Measurements from ENCODE around the gene HEPHL1.

HEPHL1 gene

DNA sequence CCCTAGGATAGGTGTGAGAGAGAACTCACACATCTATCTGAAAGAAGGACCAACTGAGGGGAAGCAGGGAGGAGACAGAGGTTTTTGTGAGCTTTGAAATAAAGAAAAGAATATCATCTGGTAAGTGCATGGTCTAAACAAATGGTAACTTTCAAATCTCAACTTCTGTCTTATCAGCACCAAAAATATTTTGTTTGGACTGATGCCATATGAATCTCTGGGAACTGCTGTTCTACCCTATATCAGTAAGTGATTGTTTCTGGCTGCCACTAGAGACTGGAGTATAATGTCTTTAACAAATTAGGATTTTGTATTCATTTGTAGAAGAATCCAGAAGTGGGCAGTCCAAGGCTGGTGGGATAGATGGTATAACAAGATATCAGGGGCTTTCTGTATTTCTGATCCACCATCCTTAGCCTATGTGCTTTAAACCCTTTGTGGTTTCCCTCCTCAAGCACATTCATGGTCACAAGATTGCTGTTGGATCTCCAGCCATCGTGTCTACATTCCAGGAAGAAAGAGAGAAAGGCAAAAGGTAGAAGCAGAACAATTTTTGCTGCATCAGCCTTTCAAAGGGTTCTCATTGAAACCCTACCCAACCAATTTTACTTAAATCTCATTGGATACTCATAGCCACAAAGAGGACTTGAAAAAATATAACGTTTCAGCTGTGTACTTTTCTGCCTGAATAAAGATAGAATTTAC is 4.7 kb downstream of the HEPHL1 start:
- DNase-seq: no peak

DNA sequence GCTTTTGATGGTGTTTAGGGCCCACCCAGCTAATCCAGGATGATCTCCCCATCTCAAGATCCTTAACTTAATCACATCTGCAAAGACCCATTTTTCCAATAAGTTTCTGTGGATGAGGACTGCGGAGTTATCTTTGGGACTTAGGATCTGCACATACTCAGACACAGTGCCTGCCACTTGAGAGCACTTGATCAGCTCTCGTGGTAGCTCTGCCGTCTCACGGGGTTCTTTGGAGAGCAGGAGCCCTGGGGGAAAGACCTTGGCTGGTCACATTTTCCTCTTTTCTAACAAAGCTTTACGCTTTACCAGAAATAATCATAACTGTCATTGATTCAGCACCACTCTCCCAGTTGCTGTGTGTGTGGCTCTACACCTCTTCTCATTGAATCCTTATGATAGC is 6.1 kb downstream of the HEPHL1 start:
- no peak for DNase-seq

- DNase-seq: no peak
Measured at GRCh38 chr11:94028436-94028835, 7.3 kb downstream of the HEPHL1 start.

DNA sequence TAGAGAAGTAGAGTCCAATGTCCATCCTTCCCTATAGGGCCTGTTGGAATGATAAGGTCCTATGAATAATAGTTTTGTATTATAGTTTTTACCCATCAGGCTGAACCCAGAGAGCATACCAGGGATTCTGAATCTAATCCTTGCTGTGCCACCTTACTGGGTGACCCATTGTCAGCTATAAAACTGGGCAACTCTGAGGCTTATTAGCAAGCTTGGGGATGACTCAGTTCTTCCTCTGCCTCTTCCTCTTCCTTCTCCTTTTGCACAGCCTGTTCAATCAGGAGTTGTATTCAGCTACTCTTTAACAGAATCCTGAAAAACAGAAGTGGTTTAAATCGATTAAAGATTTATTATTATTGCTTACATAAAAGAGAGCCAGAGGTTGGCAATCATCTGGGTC is 8.9 kb downstream of the HEPHL1 start:
- no peak for DNase-seq

- DNase-seq: no peak
Measured at GRCh38 chr11:94031625-94032024, 10.5 kb downstream of the HEPHL1 start.

- no peak for DNase-seq
Measured at GRCh38 chr11:94032066-94032465, 10.9 kb downstream of the HEPHL1 start.

- no peak for DNase-seq
Measured at GRCh38 chr11:94032725-94033124, 11.6 kb downstream of the HEPHL1 start.

GRCh38 chr11:94034207-94034606 is 13.1 kb downstream of the HEPHL1 start:
- DNase-seq: no peak

- no peak for DNase-seq
Measured at GRCh38 chr11:94036096-94036495, 14.9 kb downstream of the HEPHL1 start.

- DNase-seq: no peak
Measured at GRCh38 chr11:94043241-94043640, 22.1 kb downstream of the HEPHL1 start.

DNA sequence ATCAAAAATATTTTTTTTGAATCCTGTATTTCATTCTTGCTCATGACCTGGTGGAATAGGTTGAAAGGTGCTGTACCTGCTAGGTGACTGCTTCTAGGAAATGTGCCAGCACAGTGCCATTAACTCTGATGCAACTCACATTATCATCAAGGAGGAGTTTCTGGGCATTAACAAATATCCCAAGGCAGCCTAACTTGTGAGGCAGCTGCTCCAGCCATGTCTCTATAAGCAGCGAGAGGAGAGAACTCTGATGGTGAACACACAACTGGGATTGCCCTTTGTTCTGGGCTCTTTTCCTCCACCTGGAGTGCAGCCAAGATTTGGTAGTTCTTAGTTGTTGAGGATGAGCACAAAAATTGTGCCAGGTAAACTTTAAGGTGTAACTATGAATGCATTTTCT is 25.6 kb downstream of the HEPHL1 start:
- DNase-seq: no peak

DNA sequence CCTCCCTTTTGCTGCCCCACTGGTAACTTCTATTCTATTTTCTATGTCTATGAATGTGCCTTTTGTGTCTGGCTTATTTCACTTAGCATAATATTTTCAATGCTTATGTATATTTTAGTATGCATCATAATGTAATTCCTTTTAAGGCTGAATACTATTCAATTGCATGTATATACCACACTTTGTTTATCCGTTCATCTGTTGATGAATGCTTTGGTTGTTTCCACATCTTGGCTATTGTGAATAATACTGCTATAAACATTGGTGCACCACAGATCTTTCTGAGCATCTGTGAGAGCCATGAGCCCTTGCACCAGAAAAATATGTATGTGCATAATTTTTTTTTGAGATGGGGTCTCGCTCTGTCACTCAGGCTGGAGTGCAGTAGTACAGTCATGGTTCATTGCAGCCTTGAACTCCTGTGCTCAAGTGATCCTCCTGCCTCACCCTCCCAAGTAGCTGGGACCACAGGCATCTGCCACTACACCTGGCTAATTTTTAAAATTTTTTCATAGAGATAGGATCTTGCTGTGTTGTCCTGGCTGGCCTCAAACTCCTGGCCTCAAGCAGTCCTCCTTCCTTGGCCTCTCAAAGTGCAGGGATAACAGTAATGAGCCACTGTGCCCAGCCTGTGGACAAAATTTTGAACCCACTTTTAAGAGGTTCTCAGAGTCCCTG is 27.0 kb downstream of the HEPHL1 start:
- DNase-seq: no peak

DNA sequence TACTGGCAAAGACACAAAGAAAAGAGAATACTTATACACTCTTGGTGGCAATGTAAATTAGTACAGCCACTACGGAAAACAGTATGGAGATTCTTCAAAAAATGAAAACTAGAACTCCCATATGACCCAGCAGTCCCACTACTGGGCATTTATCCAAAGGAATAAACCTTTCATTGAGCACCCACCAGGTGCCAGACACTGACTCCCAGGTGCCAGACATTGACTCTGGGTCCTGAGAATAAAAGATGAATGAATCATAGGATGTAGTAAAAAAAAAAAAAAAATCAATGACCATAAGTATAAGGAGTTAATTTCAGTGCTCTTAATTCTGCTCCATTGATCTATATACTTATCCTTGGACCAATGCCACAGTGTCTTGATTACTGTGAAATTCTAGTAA is 28.2 kb downstream of the HEPHL1 start:
- DNase-seq: peak; percentile 5

DNA sequence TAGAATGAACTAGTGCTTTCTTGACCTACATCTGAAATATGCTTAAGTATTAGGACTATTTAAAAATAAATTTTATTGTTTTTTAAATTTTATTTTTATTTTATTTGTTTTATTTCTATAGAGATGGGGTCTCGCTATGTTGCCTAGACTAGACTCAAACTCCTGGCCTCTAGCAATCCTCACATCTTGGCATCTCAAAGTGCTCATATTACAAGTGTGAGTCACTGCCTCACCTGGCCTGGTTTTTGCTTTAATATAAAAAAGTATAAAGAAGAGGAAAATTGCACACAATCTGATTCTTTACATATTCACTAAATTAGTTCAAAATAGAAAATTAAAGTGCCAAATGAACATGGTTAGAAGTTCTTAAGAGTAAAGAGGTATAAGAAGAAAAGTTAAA is 37.5 kb downstream of the HEPHL1 start:
- DNase-seq: no peak

DNA sequence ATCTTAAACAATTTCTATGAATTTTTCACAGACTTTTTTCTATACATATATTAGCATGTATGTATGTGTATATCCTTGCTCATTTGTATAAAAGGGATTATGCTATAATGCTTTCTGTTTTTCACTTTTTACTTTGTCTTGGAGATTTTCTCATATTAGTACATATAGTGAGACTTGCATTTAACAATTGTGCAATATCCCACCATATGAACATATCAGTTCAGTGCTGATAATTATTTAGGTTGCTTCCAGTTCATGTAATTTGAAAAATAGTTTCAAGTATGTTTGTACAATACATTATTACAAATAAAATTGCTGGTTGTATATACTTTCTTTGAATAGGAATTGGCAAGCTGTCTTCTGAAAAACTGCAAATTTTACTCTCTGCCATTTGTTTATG is 37.9 kb downstream of the HEPHL1 start:
- no peak for DNase-seq

GRCh38 chr11:94060401-94060800 is 39.2 kb downstream of the HEPHL1 start:
- DNase-seq: no peak

DNA sequence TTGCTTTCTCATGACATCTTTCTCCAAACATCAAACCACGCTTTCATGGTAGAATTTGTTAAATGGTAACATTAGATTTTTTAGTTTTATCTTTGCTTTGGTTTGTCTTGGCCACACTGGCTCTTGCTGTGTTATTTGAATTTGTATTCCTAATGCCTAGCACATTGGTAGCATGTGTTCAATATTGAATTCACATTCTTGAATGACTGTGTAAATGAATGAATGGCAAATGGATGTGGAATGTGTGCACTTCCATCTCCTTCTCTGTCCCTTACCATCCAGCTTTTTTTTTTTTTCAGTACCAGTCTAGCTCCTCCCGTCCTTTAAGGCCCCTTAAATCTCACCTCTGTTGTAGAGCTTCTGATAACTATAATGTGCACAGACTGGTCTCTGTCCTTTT is 41.2 kb downstream of the HEPHL1 start:
- no peak for DNase-seq

DNA sequence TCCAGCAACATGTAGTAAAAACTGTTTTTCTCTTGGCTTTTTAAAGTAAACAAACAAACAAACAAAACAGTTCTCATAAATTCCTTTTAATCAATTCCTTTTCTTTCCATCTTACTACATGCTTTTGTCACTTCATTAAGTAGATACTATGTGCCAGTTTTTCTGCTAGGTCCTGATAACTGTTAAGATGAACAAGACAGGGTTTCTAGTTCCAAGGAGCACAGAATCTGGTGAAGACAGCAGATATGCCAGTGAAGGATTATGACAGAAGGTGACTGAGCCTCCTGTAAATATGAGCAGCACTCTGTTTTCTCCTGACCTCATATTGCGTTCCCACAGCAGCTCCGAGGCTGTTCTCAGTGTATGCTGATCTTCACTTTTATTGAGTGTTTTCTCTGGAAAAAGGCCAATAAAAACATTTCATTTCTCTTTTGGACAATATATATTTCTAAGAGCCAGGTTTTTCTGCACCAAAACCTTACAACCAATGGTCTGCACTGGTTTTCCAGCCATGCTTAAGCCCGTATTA is 45.8 kb downstream of the HEPHL1 start:
- DNase-seq: no peak

GRCh38 chr11:94068764-94069163 is 47.6 kb downstream of the HEPHL1 start:
- DNase-seq: no peak

GRCh38 chr11:94077552-94078293 is 56.6 kb downstream of the HEPHL1 start:
- DNase-seq: no peak

DNA sequence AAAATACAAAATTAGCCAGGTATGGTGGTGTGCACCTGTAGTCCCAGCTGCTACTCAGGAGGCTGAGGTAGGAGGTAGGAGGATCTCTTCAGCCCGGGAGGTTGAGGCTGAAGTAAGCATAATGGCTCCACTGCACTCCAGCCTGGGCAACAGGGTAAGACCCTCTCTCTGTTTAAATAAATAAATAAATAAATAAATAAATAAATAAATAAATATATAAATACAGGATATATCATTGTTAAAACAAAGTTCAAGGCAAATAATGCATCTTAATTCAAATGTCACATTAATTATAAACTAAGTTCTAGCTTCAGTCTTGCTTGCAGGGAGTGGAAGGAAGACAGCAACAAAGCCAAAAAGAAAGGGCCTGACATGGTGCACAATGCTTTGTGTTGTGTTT is 63.0 kb downstream of the HEPHL1 start:
- DNase-seq: no peak

- DNase-seq: no peak
Measured at GRCh38 chr11:94088906-94089305, 67.8 kb downstream of the HEPHL1 start.

- DNase-seq: no peak
Measured at GRCh38 chr11:94089341-94089740, 68.2 kb downstream of the HEPHL1 start.

DNA sequence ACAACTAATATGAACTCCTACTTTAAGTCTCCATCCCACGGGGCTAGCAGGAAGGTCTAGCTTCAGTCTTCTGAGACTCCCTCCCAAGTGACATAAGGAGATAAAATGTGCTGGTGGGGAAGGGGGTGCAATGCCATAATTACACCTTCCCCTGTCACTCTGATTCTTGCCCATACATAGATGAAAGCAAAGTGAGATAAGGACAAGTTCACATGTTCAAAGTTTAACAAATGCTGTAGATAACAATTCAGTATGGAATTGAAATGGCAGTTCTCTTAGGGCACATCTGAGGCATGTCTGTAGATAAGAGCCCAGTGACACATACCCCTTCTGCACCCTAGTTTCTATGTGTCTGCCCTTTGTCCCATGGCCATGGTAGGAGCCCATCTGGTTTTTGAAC is 69.2 kb downstream of the HEPHL1 start:
- DNase-seq: no peak

Measured in NCI-H1417 treated with DMSO at 0.1 percent for 48 hours (cell line).